ENCODE data around the gene TNS1.
"Not testable (repeated sequence)": the region's sequence is repeated elsewhere in the genome, so short reads cannot be mapped to it uniquely, and the experiment has no call there.

Gene TNS1

DNA sequence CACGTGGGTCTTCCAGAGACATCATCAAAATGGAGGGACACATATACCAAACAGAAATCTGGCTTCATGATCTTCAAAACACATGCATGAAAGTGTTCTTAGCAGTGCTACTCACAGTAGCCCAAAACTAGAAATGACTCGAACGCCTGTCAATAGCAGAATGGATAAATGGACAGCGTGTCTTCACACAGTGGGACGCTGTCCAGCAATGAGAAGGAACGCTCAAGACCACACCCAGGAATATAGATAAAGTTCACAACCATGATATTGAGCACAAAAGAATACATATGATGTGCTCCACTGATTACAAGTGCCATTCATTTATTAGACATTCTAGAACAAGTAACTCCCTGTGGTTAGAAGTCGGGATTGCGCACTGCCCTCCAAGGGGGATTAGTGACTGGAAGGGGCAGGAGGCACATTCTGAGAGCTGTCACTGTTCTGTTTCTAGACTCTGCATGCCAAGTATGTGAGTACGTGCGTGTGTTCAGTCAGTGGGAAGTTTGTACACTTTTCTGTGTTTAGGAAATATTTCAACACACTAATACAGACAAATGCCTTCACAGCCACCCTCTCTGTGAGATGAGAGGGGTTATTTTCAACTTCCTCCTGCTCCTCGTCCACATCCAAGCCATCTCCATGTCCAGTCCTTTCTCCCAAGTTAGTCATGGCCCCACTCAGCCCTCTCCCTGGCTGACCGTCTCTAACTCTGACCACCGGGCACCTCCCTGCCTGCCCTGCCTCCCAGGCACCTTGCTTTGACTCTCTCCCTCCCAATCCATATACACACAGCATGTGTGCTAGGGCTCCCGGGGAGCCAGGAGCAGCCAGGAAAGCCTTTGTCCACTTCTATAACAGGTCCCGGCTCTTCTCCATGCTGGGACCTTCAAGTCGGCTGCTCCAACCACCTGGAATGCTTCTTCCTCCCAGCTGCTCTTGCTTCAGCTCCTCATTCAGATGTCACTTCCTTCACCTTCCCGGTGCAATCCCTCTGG is 26.9 kb upstream of the TNS1 start:
- DNase-seq, result no peak

DNA sequence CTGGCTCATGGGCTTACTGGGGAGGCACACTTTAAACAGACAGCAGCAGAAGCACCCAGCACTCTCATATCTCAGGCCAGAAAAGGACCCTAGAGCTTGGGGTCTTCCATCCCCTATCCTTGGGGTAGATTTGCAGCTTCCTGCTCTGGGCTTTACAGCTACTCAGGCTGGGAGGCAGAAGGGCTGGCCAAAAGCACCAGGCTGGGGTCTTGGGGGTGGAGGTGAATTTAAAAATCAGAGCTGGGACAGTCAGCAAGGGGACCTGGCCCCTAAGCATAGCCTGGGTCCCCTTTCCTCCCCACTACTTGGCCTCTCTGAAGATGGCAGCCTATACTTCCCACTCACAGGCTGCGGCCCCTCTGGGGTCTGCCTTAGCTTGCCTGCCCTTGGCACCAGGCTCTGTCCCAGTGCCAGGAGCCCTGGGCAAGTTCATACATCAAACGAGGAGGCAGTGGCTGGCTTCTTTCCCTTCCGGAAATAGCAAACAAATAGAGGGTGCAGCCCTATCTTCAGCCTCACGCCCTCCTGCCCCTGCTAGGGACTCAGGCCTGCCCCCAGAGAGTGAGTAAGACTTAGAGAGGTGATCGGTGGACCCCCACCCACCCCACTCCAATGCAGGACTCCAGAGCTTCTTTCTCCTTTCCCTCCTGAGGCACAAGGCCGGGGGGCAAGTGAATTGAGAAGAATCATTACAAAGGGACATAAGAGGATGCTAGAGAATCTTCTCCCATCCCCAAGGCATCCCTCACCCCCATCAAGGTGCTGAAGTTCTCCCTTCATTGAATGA is 26.0 kb upstream of the TNS1 start:
- DNase-seq, result no peak

- DNase-seq, result no peak
Observed at GRCh38 chr2:218028189-218028495, 25.3 kb upstream of the TNS1 start.

GRCh38 chr2:218027426-218028188 is 24.8 kb upstream of the TNS1 start:
- DNase-seq, result no peak

GRCh38 chr2:218026676-218027425 is 24.1 kb upstream of the TNS1 start:
- no peak for DNase-seq

GRCh38 chr2:218026244-218026643 is 23.4 kb upstream of the TNS1 start:
- DNase-seq, result no peak

DNA sequence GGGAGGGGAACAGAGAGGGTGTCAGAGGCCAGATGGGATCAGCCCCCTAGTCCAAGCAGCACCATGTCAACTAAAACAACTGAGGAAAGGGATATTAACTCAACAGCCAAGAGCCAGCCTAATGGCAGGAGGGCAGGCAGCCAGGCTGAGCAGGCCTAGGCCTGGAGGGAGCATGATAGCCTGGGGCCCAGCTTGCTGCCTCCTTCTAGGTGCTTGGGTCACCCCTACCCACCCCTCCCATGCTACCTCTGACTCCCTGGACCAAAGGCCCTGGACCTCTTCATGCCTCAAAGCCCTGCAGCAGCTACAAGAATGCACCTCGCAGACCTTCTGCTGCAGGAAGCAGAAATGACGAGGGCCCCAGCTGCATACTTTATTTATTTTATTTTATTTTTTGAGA is 22.1 kb upstream of the TNS1 start:
- no peak for DNase-seq

GRCh38 chr2:218024336-218024735 is 21.5 kb upstream of the TNS1 start:
- no peak for DNase-seq

DNA sequence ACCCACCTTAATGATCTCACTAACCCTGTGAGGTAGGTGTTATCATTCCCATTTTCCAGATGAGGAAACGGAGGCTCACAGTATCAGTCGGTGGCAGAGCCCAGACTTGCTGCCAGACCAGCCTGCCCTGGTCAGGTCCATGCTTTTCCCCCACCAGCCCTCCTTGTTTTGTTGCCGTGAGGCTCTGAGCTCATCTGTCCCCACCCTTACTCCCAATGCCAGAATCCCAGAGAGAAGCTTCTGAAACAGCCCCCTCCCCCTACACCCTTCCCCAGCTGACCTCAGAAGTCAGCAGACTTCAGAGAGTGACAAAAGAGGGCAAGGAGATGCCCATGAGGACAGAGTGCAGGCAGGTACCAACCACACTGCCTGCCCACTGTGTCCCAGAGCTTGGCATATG is 20.8 kb upstream of the TNS1 start:
- no peak for DNase-seq

DNA sequence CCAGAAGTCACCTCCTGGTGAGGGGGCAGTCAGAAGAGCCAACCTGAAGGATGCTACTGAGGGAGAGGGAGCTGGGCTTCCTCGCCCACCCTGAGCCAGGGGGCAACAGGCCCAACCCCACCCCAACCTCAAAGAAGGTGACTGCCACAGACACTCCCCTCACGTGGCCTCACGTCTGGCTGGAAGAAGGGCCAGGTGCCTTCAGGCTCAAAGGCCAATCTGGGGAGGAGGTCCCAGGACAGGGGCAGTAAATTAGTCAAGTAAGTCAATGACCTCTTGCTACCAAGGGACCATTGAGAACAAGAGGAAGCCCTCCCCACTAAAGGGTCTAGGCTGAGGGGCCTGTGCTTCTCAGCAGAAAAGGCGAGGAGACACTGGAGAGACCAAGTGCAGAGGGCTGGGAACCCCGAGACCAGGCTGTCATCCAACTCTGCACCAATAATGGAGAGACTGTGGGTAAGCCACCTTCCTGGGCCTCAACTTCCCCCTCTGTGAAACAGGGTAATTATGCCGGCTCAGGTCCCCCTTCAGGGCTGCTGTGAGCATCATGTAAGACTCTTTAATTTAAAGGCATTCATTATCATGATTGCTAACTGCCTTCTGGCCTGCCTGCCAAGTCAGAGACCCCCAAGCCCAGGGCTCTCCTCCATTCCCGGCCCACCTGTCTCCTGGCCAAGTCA is 20.2 kb upstream of the TNS1 start:
- DNase-seq, result no peak

GRCh38 chr2:218022131-218022850 is 19.5 kb upstream of the TNS1 start:
- DNase-seq, result no peak

DNA sequence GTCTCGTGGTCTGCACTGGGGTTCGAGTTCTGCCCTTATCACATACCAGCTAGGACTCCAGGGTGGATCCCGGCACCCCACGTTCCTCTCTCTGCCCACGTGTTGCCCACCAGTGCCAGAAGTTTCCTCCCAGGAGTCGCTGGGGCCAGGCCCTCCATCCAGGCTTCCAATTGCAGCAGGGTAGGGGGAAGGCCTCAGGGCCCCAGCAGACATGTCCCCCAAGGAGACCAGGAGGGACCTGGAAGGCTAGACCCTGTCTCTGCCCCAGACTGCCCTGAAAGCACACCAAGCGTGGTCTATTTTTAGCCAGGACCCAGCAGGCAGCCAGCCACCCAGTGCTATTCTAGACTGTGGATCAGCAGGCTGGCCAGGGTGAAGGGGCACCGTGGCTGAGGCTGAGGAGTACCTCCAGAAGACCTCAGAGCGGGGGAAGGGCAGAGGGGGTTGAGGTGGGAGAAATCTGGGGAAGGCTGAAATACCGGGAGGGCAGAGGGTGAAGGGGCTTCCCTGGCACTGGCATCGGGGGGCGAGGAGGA is 18.8 kb upstream of the TNS1 start:
- DNase-seq, result no peak

GRCh38 chr2:218020966-218021535 is 18.3 kb upstream of the TNS1 start:
- no peak for DNase-seq

DNA sequence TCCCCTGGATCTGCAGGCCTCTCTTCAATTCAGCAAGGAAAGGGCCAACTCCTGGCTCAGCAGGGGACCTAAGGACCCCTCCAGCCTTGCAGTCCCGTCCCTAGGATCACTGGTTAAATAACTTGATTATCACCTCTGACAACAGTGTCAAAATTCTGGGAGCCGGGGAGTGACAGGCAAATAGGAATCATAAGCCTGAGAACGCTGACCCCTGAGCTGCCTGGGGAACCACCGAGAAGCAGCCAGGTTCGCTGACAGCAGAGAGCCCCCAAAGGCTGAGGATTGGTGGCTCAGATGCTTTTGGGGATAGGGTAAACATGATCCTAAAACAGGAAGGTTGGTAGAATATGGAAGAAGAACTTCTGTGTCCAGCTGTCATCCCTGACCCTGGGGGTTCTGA is 17.5 kb upstream of the TNS1 start:
- no peak for DNase-seq

GRCh38 chr2:218019411-218020060 is 16.7 kb upstream of the TNS1 start:
- no peak for DNase-seq

DNA sequence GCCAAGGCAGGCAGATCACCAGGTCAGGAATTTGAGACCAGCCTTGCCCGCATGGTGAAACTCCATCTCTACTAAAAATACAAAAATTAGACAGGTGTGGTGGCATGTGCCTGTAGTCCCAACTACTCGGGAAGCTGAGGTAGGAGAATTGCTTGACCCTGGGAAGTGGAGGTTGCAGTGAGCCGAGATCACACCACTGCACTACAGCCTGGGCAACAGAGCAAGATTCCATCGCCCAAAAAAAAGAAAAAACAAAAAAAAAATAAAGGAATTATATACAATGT is 16.0 kb upstream of the TNS1 start:
- not testable (repeated sequence) for DNase-seq

DNA sequence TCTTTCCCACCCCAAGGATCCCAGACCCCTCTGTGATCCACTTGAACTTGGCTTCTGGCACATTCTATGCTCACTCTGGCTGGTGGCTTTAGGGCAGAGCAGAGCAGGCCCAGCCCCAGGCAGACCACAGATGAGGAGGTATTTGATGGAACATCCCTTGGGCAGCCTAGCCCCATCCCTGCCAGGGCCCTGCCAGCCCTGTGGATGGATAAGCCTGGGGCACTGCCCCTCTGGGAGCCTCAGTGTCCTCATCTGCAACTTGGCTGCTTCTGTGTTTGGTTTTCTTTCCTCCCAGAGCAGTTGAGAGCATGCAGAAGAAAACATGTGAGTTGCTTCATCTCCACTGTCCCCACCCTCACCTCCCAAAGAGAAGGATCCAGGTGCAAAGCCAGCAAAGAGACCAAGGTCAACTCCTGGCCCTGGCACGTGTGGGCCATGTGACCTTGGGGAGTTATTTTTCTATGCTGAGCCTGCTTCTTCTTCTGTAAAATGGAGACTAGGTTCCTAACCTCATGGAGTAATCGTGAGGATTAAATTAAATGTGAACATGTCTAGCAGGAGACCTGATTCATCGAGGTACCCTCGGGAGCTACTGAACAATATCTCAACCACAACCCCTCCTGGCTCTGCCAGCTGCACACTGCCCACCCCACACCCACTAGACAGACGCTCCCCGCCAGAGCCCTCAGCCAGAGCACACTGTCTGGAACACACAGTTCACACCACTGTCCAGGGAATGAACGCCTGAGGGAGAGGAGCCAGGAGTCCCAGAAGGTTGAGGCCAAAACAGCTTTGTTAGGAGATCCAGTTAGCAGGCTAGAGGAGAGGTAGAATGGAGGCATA is 14.6 kb upstream of the TNS1 start:
- no peak for DNase-seq

GRCh38 chr2:218016810-218017209 is 14.0 kb upstream of the TNS1 start:
- no peak for DNase-seq

All from stimulated activated naive CD4-positive, alpha-beta T cell (primary cell).